SU-DHL-6 (cell line): ENCODE measurements around the gene NXPH1.

Experiments
- H2AFZ ChIP-seq: fragments of 200-600 bp; sonication (generic); 2 replicates; pipeline ENCODE4 v1.6.1; 2014; ENCODE audit warnings: low read depth, mild to moderate bottlenecking, moderate library complexity, mixed read lengths, antibody characterized with exemption, low read length; ENCODE audit not compliant: severe bottlenecking
- H3F3A ChIP-seq: fragments of 200-600 bp; shearing (Covaris generic); 2 replicates; pipeline ENCODE4 v1.6.0; 2016; ENCODE audit warnings: antibody characterized with exemption, mild to moderate bottlenecking; ENCODE audit not compliant: insufficient read depth
- H3K27ac ChIP-seq: fragments of 200-600 bp; sonication (generic); 2 replicates; pipeline ENCODE4 v1.5.1; 2016; ENCODE audit warnings: low read depth, mild to moderate bottlenecking, low read length, moderate library complexity, mixed read lengths
- H3K27me3 ChIP-seq: fragments of 200-600 bp; sonication (generic), shearing (Covaris generic); 2 replicates; pipeline ENCODE4 v1.6.0; 2014; ENCODE audit warnings: mild to moderate bottlenecking, low read length
- H3K36me3 ChIP-seq: fragments of 200-600 bp; sonication (generic); 2 replicates; pipeline ENCODE4 v1.6.1; 2014; ENCODE audit warnings: mild to moderate bottlenecking, low read length, mixed read lengths
- H3K4me2 ChIP-seq: fragments of 300-600, 200-600 bp; shearing (Covaris generic), sonication (generic); 2 replicates; pipeline ENCODE4 v1.6.0; 2014; ENCODE audit warnings: low read length, low read depth, mild to moderate bottlenecking; ENCODE audit not compliant: poor library complexity, severe bottlenecking
- H3K4me3 ChIP-seq: fragments of 200-600 bp; sonication (generic); 2 replicates; pipeline ENCODE4 v1.5.1; 2014; ENCODE audit warnings: antibody characterized with exemption, low read length, mild to moderate bottlenecking, mixed read lengths; ENCODE audit not compliant: insufficient read depth, poor library complexity, severe bottlenecking
- H3K79me2 ChIP-seq: fragments of 200-600 bp; sonication (generic); 2 replicates; pipeline ENCODE4 v1.6.1; 2014; ENCODE audit warnings: mild to moderate bottlenecking, low read length, moderate library complexity; ENCODE audit not compliant: insufficient read depth
- H3K9ac ChIP-seq: fragments of 200-600 bp; sonication (generic); 2 replicates; pipeline ENCODE4 v1.7.0; 2014; ENCODE audit warnings: mild to moderate bottlenecking, low read length
- H3K9me2 ChIP-seq: fragments of 200-600 bp; sonication (generic); replicated peaks from 2 replicates; pipeline ENCODE4 v1.6.1; 2014; ENCODE audit warnings: low read length; ENCODE audit not compliant: insufficient read depth
- H3K9me3 ChIP-seq: fragments of 200-600 bp; sonication (generic); 2 replicates; pipeline ENCODE4 v1.6.1; 2014; ENCODE audit warnings: low read length, mixed read lengths; ENCODE audit not compliant: insufficient read depth
- H4K20me1 ChIP-seq: fragments of 200-600 bp; sonication (generic); 2 replicates; pipeline ENCODE4 v1.6.1; 2014; ENCODE audit warnings: low read depth, mild to moderate bottlenecking, antibody characterized with exemption, low read length, moderate library complexity, mixed read lengths
- EZH2phosphoT487 ChIP-seq: fragments of 200-600 bp; sonication (generic), shearing (Covaris generic); conservative IDR thresholded peaks from 2 replicates; pipeline ENCODE4 v1.6.1; 2018; ENCODE audit warnings: mild to moderate bottlenecking, antibody characterized with exemption, low read length, moderate library complexity, mixed read lengths
- TF ChIP-seq, protein P1 (sequence below): fragments of 200-600 bp; sonication (generic); IDR thresholded peaks from one replicate; pipeline ENCODE4 v1.5.1; 2017; ENCODE audit warnings: antibody characterized with exemption, mild to moderate bottlenecking, low read length, moderate library complexity; ENCODE audit not compliant: insufficient read depth, poor library complexity, severe bottlenecking

The NXPH1 gene

GRCh38 chr7:8684426-8684825, 251.0 kb downstream of the NXPH1 start:
- Histone ChIP-seq H2AFZ (no peak overlapping the region), H3K4me2 (no peak overlapping the region), H3K9me2 (no peaks in the 10 kb centered on the region), H3K27ac (no peak overlapping the region), H4K20me1 (no peaks in the 10 kb centered on the region), H3K27me3 (no peaks in the 10 kb centered on the region), H3F3A (no peaks in the 10 kb centered on the region), H3K9ac (no peak overlapping the region), H3K36me3 (no peaks in the 10 kb centered on the region), H3K4me3 (no peak overlapping the region), H3K79me2 (no peaks in the 10 kb centered on the region), H3K9me3 (no peaks in the 10 kb centered on the region)
- TF ChIP-seq EZH2phosphoT487, result no peak
- TF ChIP-seq, protein P1, sequence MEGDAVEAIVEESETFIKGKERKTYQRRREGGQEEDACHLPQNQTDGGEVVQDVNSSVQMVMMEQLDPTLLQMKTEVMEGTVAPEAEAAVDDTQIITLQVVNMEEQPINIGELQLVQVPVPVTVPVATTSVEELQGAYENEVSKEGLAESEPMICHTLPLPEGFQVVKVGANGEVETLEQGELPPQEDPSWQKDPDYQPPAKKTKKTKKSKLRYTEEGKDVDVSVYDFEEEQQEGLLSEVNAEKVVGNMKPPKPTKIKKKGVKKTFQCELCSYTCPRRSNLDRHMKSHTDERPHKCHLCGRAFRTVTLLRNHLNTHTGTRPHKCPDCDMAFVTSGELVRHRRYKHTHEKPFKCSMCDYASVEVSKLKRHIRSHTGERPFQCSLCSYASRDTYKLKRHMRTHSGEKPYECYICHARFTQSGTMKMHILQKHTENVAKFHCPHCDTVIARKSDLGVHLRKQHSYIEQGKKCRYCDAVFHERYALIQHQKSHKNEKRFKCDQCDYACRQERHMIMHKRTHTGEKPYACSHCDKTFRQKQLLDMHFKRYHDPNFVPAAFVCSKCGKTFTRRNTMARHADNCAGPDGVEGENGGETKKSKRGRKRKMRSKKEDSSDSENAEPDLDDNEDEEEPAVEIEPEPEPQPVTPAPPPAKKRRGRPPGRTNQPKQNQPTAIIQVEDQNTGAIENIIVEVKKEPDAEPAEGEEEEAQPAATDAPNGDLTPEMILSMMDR, result no peak

GRCh38 chr7:8699875-8700624, 266.6 kb downstream of the NXPH1 start:
- Histone ChIP-seq H3K27ac (no peak overlapping the region), H3K36me3 (no peaks in the 10 kb centered on the region), H3K79me2 (no peaks in the 10 kb centered on the region), H3K9ac (no peak overlapping the region), H3K9me3 (no peaks in the 10 kb centered on the region), H3K9me2 (no peaks in the 10 kb centered on the region), H3K4me3 (no peak overlapping the region), H3K4me2 (no peak overlapping the region), H3K27me3 (no peaks in the 10 kb centered on the region), H2AFZ (no peak overlapping the region), H4K20me1 (no peaks in the 10 kb centered on the region), H3F3A (no peaks in the 10 kb centered on the region)
- TF ChIP-seq EZH2phosphoT487, result no peak
- TF ChIP-seq, protein P1, result no peak

DNA sequence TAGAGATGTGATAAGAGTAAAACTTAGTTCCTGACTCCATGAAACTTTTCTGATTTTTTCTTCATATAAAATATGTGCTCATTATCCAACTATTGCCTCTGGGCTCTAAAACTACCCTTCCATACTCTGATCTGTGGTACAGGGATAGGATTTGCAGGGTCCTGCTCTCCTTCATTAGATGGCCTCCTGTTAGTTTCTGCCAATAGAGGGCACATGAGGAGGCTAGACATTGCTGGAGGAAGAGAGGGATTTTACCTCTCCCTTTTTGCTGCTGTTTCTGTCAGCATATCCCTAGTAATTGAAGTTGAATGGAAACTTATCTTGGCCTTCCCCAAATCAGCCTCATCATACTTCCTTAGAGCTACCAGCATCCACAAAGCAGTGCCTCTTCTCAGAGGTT, 269.4 kb downstream of the NXPH1 start:
- no peak overlapping the region for H2AFZ ChIP-seq
- no peaks in the 10 kb centered on the region for H4K20me1 ChIP-seq
- no peaks in the 10 kb centered on the region for H3K9me3 ChIP-seq
- no peak overlapping the region for H3K4me2 ChIP-seq
- no peaks in the 10 kb centered on the region for H3K79me2 ChIP-seq
- H3K9me2 ChIP-seq, result no peaks in the 10 kb centered on the region
- H3F3A ChIP-seq, result no peaks in the 10 kb centered on the region
- H3K9ac ChIP-seq, result no peak overlapping the region
- TF ChIP-seq, protein P1, result no peak
- TF ChIP-seq EZH2phosphoT487, result no peak
- H3K27me3 ChIP-seq, result no peaks in the 10 kb centered on the region
- no peak overlapping the region for H3K27ac ChIP-seq
- H3K4me3 ChIP-seq, result no peak overlapping the region
- H3K36me3 ChIP-seq, result no peaks in the 10 kb centered on the region
